COLO829 (cell line): Measurements from ENCODE around the gene DGAT2.

Experiments used
- DNase-seq: peaks from one replicate; pipeline ENCODE4 v3.0.0; 2012; ENCODE audit warnings: low spot score

Gene DGAT2

DNA sequence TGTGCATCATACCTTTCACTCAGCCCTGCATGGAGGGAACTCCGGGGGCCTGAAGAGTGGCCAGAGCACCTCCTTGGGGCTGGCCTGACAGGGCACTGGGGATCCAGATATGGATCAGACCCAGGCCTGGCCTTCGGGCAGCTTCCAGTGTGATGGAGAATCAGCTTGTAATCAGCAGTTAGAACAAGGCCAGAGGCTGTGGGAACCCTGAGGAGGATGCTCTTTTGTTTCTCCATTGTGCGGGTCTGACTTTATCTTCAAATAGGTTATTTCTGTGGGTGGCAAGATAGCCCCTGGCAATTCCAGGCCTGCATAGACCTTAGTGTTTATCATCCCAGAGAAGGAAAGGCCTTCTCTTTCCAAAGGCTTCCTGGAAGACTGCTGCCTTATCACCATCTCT is 12.3 kb downstream of the DGAT2 start:
- no peak for DNase-seq

GRCh38 chr11:75781296-75781695 is 12.7 kb downstream of the DGAT2 start:
- no peak for DNase-seq

DNA sequence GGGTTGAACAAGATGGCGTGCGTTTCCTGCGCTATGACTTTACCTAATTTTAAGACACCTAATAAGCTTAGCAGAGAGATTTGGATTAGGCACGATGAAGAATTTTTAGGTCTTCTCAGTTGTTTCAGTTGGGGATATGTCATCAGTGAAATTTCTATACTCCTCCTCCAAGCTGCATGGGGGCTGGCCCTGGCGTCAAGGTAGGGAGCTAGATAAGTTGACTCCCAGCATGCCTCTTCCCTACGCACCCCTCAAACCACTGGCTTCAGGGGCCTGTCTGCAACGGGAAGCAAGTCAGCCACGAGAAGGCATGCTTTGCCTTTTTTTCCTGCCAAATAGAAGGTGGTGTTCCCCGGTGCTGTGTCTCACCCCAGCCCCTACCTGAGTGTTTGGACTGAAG is 13.3 kb downstream of the DGAT2 start:
- DNase-seq, result no peak

GRCh38 chr11:75782540-75783263 is 14.1 kb downstream of the DGAT2 start:
- no peak for DNase-seq

DNA sequence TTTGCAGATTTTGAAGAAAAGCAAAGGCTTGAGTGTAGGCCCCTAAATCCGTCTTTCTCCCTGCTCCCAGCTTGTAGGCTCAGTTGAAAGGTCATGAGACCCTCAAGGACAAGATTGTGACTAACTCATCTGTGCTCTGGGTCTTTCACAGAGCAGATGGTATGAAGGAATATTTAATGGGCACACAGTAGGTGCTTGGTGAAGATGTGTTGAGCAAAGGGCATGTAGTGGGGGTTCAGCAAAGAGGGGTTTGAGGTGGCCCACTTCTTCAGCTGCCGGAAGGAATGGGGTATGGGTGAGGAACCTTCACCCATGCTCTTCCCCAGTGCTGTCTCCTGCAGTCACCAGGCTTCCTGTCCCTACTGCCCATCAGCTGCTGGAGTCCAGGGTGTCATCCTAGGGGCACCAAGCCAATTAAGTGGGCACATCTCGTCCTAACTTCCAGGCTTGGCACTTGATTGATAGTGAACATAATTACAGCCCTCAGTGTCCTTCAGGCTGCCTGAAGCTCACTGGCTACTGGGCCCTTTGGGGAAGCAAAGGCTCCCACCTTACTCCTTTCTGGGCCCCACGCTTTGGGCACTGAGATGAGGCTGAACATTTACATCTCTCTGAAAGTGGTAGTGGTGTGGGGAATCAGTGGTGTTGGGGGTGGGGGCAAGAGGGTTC is 15.0 kb downstream of the DGAT2 start:
- no peak for DNase-seq

GRCh38 chr11:75784085-75784478 is 15.5 kb downstream of the DGAT2 start:
- DNase-seq, result no peak

GRCh38 chr11:75784506-75784905 is 15.9 kb downstream of the DGAT2 start:
- no peak for DNase-seq

- no peak for DNase-seq
Measured at GRCh38 chr11:75785187-75785586, 16.6 kb downstream of the DGAT2 start.

- no peak for DNase-seq
Measured at GRCh38 chr11:75786101-75786736, 17.6 kb downstream of the DGAT2 start.

DNA sequence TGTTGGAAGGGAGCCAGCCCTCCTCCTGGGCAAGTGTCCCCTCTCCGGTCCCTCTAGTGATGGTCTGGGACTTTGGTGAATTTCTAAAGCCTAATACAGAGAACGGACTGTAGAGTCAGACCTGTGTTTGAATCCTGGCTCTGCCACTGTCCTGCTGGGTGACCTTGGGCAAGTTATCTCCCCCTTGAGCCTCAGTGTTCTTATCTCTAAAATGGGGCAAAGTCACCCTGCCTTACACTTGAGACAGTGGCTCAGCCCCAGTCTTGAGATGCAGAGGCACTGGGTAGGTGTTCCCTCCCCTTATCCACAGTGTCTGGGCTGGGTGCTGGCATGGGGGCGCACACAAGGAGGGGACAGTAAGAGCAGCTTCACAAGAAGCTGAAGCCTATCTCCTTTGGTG is 20.9 kb downstream of the DGAT2 start:
- DNase-seq, result no peak

DNA sequence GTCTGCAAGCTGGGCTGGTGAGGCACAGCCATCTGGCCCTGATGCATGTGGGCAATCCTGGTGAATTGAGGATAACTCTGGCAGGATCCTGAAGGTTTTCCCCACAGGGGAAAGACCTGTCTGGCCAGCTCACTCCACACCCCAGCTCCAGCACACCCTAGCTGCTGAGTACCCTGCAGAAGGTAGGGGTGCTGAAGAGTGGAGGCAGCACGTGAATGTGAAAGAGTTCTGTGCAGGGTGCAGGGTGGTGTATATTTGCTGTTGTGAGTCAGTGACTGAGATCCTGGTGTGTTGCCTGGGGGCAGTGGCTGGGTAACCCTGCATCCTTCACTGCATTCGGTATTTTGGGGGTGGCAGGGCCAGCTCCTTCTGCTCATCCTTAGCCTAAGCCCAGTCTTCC is 22.4 kb downstream of the DGAT2 start:
- DNase-seq, result no peak

GRCh38 chr11:75792127-75792731 is 23.7 kb downstream of the DGAT2 start:
- no peak for DNase-seq

GRCh38 chr11:75792997-75793800 is 24.6 kb downstream of the DGAT2 start:
- no peak for DNase-seq

DNA sequence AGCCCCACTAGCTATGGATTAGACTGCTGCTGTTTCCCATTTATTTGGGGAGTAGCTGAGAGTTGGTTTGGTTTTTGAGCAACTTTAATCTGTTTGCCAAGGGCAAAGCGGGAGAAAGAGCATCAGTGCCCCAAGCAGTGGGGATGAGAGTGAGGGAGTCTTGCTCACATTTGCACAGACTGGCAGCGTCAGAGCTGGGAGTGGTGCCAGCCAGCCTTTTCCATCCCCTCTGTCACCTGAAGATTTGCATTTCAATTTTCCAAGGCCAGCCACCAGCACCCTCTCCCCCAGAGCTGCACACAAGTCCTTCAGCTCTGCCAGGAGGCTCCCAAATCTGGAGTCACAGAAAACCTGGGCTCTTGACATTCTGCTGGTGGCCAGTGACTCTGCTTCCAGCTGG is 25.4 kb downstream of the DGAT2 start:
- no peak for DNase-seq

DNA sequence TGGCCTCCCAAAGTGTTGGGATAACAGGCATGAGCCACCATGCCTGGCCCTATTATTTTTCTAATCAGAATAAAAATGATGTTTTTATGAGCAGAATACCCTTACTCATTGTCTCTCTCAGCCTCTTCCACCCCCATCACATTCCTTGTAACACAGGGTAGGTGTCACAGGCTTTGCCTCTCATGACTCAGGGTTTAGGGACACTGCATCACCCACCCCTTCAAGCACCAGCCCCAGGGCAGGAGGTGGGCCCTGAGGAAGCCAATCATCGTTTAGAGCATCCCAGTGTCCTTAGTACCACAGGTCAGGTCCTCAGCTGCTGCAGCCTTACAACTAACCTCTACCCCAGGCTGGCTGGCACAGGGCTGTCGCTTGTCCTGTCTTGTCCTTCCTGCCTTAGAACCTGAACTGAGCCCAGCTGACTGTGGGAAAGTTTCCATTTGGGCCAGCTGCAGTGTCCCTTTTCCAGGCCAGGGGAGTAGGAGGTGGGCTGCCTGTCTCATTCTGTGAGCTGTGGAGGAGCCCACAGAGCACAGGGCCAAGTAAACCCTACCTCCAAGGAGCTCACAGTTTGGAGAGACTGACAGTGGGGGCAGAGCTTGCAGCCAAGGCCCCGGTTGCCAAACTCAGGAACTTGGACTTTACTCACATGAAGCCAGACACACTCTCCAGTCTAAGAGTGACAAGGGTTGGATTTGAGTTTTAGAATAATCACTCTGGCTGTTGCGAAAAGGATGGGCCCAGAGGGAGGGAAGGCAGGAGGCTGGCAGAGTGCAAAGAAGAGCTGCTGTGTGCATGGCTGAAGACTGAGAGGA is 26.9 kb downstream of the DGAT2 start:
- DNase-seq, result no peak

DNA sequence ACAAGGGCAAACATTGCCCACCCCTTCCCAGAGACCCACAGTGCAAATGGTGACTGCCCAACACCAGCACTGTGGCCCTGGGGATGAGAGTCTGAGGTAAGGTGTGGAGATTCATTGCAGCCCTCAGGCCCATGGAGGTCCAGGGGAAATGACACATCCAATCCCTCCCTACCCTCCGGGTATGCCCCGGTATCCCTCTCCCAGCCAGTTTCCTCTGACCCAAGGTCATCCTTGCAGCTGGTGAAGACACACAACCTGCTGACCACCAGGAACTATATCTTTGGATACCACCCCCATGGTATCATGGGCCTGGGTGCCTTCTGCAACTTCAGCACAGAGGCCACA is 27.5 kb downstream of the DGAT2 start:
- DNase-seq, result no peak

DNA sequence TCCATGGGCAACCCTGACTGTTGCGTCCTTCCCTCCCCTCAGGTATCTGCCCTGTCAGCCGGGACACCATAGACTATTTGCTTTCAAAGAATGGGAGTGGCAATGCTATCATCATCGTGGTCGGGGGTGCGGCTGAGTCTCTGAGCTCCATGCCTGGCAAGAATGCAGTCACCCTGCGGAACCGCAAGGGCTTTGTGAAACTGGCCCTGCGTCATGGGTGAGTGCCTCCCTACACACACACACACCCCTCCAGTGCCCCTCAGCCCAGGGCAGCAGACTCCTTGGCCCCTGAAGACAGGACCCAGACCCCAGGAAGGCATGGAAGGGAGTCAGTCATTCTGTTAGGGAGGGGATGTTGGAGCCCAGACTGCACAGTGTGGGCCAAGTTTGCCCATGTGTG is 28.5 kb downstream of the DGAT2 start:
- no peak for DNase-seq

- DNase-seq, result no peak
Measured at GRCh38 chr11:75797792-75798191, 29.2 kb downstream of the DGAT2 start.

DNA sequence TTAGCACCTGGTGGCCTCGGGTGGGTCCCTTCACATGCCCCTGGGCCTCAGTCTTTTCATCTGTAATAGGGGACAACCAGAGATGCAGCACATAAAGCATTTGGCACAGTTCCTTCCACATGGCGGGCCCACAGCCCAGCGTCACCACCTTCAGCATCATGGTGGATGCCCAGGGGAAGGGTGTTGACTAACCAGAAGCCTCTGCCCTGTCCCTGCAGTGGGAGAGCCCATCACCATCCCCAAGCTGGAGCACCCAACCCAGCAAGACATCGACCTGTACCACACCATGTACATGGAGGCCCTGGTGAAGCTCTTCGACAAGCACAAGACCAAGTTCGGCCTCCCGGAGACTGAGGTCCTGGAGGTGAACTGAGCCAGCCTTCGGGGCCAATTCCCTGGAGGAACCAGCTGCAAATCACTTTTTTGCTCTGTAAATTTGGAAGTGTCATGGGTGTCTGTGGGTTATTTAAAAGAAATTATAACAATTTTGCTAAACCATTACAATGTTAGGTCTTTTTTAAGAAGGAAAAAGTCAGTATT is 31.6 kb downstream of the DGAT2 start:
- DNase-seq, result no peak

- peak; percentile 92 for DNase-seq
Measured at GRCh38 chr11:75800728-75801361, 32.3 kb downstream of the DGAT2 start.
